Body of pancreas (tissue), 4 donors: ENCODE data around the gene ENTPD8. TPM values are rescaled to one million over a fixed set of nuclear protein-coding genes. Genes with fewer than 3 reads are reported as not detected.

Experiments
- ATAC-seq: fragments of 150-250 bp; one replicate; pipeline ENCODE4 v1.9.1; 2016
- DNase-seq, 4 donors: peaks; one replicate each; pipeline ENCODE4 v3.0.0-alpha.2; 2019
- H3K27ac ChIP-seq, 4 donors: fragments of 200-600 bp; sonication (generic); 1 replicate in 3 of 4; 2 replicates in 1 of 4; pipeline versions ENCODE4 v1.5.1 to v1.6.1; 2016 to 2019; ENCODE audit warnings: mild to moderate bottlenecking in 1 of 4, mixed read lengths in 1 of 4, moderate library complexity in 1 of 4
- H3K27me3 ChIP-seq, 2 donors: fragments of 200-600 bp; sonication (generic); one replicate each; pipeline ENCODE4 v1.6.0; 2016; ENCODE audit warnings: mild to moderate bottlenecking in 1 of 2
- H3K36me3 ChIP-seq, 2 donors: fragments of 200-600 bp; sonication (generic); replicated peaks in 1 of 2; 2 replicates each; pipeline ENCODE4 v1.5.1; 2016; ENCODE audit warnings: low read depth in 2 of 2; ENCODE audit not compliant: insufficient read depth in 1 of 2
- H3K4me1 ChIP-seq: fragments of 200-600 bp; sonication (generic); one replicate; pipeline ENCODE4 v1.6.0; 2016
- H3K4me3 ChIP-seq, 2 donors: fragments of 200-600 bp; sonication (generic); 1 replicate in 1 of 2; 2 replicates in 1 of 2; pipeline ENCODE4 v1.5.1; 2016 to 2019
- H3K9me3 ChIP-seq, 3 donors: fragments of 200-600 bp; sonication (generic); 1 replicate in 2 of 3; 2 replicates in 1 of 3; pipeline ENCODE4 v1.5.1; 2016
- CTCF ChIP-seq, 7 experiments: fragments of 450-650 bp in 4 of 7; fragments of 200-600 bp in 3 of 7; sonication (generic) in 3 of 7; IDR thresholded peaks; one replicate each; pipeline ENCODE4 v1.5.1; 2016 to 2019; ENCODE audit warnings: antibody characterized with exemption in 7 of 7
- POLR2A ChIP-seq, 3 donors: fragments of 450-650 bp; IDR thresholded peaks; one replicate each; pipeline ENCODE4 v1.6.1; 2016; ENCODE audit warnings: antibody characterized with exemption in 3 of 3, mild to moderate bottlenecking in 2 of 3
- WGBS, 2 donors: methylation state at CpG; one replicate each; pipeline ENCODE4 v1.1.5; 2017; 5-methylcytosine and 5-hydroxymethylcytosine counted together
- intact Hi-C: fragments of 100-400 bp; cut with DNase I; formaldehyde crosslinking; loops from one replicate; pipeline ENCODE4 v1.15.1; 2023
- total RNA-seq, 2 donors: library from RNA; depleted of rRNA; stranded (reverse); fragments of >200 nt; gene quantifications; one replicate each; pipeline ENCODE4 v1.1.0, GENCODE V29; 2016

The ENTPD8 gene
- total RNA-seq, 2 donors from 2014 or later = 2.0 to 2.3 TPM

- H3K4me3 ChIP-seq = no peak overlapping the region
- intact Hi-C loops = no loop called here
- DNase-seq (no peak), ATAC-seq (no peak)
- no peak for TF ChIP-seq POLR2A (IDR thresholded peaks at IDR 0.05)
- no peak for TF ChIP-seq CTCF (IDR thresholded peaks at IDR 0.05)
- peaks cover 24% of the 10 kb centered on the region for H3K4me1 ChIP-seq
- 89 to 95% methylated on average over 4 to 23 of the region's 27 CpGs for WGBS, 2 donors
- H3K9me3 ChIP-seq = no peaks in the 10 kb centered on the region
- no peaks in the 10 kb centered on the region for H3K27me3 ChIP-seq
- H3K36me3 ChIP-seq = no peaks in the 10 kb centered on the region
- no peak overlapping the region for H3K27ac ChIP-seq
These were observed 43.6 kb upstream of the ENTPD8 start for GRCh38 chr9:137484551-137485315.

GRCh38 chr9:137482094-137482781 is 41.1 kb upstream of the ENTPD8 start:
- H3K4me3 ChIP-seq = no peak overlapping the region
- H3K9me3 ChIP-seq = no peaks in the 10 kb centered on the region
- WGBS, 2 donors = 83 to 94% methylated on average over 17 to 26 of the region's 26 CpGs
- H3K36me3 ChIP-seq = no peaks in the 10 kb centered on the region
- intact Hi-C loops = no loop called here
- no peak for TF ChIP-seq CTCF (IDR thresholded peaks at IDR 0.05)
- TF ChIP-seq POLR2A (IDR thresholded peaks at IDR 0.05) = no peak
- no peak overlapping the region for H3K27ac ChIP-seq
- no peaks in the 10 kb centered on the region for H3K27me3 ChIP-seq
- ATAC-seq (no peak), DNase-seq (peak in 3 of 4 donors; percentile 41 to 64 (median 54))
- peaks cover 9% of the 10 kb centered on the region for H3K4me1 ChIP-seq

GRCh38 chr9:137480686-137481683 is 39.8 kb upstream of the ENTPD8 start:
- H3K27ac ChIP-seq = no peak overlapping the region
- TF ChIP-seq POLR2A (IDR thresholded peaks at IDR 0.05) (no peak), CTCF (IDR thresholded peaks at IDR 0.05) (no peak)
- intact Hi-C loops = no loop called here
- H3K36me3 ChIP-seq = no peaks in the 10 kb centered on the region
- H3K4me3 ChIP-seq = no peak overlapping the region
- ATAC-seq (no peak), DNase-seq (no peak)
- peaks cover 0 to 2% (median 0%) of the 10 kb centered on the region in 3 donors for H3K9me3 ChIP-seq
- H3K27me3 ChIP-seq = no peaks in the 10 kb centered on the region
- WGBS, 2 donors = 92% methylated on average over 19 to 38 of the region's 38 CpGs
- no peaks in the 10 kb centered on the region for H3K4me1 ChIP-seq

- H3K9me3 ChIP-seq = peaks cover 0 to 7% (median 0%) of the 10 kb centered on the region in 3 donors
- TF ChIP-seq POLR2A (IDR thresholded peaks at IDR 0.05) (no peak), CTCF (IDR thresholded peaks at IDR 0.05) (no peak)
- ATAC-seq (no peak), DNase-seq (no peak)
- H3K36me3 ChIP-seq = no peaks in the 10 kb centered on the region
- no peaks in the 10 kb centered on the region for H3K4me1 ChIP-seq
- WGBS, 2 donors = 91 to 93% methylated on average over 22 to 26 of the region's 32 CpGs
- intact Hi-C loops = no loop called here
- no peak overlapping the region for H3K27ac ChIP-seq
- no peaks in the 10 kb centered on the region for H3K27me3 ChIP-seq
- no peak overlapping the region for H3K4me3 ChIP-seq
These were observed 38.9 kb upstream of the ENTPD8 start for GRCh38 chr9:137479892-137480685.
